Amniotic epithelial cell (primary cell): ENCODE measurements around the gene USP40.
"Not testable (repeated sequence)": the region's sequence is repeated elsewhere in the genome, so short reads cannot be mapped to it uniquely, and the experiment has no call there.

Experiments
- DNase-seq: peaks from one replicate; pipeline ENCODE4 v3.0.0-alpha.2; 2010; ENCODE audit warnings: low read depth

Gene USP40

GRCh38 chr2:233566141-233566956, at the start of gene USP40:
Gene USP40 (minus strand): TSS chr2:233566782. CDS start chr2:233565554, 1,228 bp downstream.
- DNase-seq, result peak; percentile 91

DNA sequence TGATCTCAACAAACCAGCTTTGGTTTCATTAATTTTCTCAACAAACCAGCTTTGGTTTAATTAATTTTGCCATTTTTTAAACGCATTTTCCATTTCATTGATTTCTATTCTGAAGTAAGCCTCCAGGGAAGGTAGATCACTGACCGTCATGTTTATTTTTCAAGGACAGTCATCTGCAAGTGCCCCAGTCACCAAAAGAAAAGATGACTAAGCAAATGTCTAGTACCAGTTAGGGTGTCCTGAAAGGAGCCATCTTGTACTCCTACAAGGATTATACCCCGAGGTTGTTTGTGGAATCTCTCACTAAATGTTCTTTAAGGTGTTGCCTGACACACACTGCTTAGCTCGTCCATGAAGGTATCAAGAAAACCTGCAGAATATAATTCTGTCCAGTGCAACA, 44.7 kb upstream of the USP40 start:
- no peak for DNase-seq

- DNase-seq, result no peak
Measured at GRCh38 chr2:233605680-233606079, 39.1 kb upstream of the USP40 start.

DNA sequence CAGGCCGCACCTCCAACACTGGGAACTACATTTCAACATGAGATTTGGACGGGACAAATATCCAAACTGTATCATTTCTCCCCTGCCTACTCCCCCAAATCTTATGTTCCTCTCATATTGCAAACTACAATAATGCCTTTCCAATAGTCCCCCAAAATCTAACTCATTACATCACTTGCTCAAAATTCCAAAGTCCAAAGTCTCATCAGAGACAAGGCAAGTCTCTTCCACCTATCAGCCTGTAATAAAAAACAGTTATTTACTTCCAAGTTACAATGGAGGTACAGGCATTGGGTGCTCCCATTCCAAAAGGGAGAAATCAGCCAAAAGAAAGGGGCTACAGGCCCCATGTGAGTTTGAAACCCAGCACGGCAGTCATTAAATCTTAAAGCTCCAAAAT, 38.2 kb upstream of the USP40 start:
- DNase-seq, result no peak

GRCh38 chr2:233603520-233603919, 36.9 kb upstream of the USP40 start:
- DNase-seq, result no peak

DNA sequence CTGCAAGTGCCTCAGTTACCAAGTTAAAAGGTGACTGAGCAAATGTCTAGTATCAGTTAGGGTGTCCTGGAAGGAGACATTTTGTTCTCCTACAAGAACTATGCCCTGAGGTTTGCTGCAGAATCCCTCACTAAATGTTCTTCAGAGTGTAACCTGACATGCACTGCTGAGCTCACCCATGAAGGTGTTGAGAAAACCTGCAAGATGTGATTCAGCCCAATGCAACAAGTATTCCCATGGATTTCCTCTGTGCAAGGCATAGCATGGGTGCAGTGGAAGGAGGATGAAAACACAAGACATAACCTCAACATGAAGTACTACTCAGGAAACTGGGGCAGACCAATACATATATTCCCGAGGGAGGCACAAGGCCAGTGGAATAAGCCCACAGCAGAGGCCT, 35.5 kb upstream of the USP40 start:
- DNase-seq, result no peak

DNA sequence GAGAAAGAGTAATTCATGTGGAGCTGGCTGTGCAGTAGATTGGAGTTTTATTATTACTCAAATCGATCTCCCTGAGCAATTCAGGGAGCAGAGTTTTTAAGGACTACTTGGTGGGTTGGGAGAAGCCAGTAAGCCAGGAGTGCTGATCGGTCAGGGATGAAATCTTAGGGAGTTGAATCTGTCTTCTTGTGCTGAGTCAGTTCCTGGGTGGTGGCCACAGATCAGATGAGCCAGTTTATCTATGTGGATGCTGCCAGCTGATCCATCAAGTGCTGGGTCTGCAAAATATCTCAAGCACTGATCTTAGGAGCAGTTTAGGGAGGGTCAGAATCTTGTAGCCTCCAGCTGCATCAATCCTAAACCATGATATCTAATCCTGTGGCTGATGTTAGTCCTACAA, 33.8 kb upstream of the USP40 start:
- DNase-seq, result peak; percentile 15

DNA sequence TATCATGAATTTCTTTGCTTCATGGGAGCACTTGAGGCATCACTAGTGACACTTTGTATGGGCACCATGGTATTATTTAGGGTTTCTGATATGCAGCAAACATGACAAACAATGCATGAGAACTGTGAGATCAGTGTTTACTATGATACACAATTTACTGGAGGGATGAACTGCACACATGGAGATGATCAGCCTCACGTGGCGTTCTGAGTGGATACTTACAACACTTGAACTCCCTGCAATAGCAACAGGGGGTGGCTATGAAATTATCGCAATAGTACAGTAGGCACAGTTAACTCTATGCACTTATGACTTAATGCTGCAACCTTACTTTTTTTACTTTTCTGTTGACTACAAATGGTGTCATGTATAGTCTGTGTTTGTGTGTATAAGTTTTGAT, 32.4 kb upstream of the USP40 start:
- no peak for DNase-seq

DNA sequence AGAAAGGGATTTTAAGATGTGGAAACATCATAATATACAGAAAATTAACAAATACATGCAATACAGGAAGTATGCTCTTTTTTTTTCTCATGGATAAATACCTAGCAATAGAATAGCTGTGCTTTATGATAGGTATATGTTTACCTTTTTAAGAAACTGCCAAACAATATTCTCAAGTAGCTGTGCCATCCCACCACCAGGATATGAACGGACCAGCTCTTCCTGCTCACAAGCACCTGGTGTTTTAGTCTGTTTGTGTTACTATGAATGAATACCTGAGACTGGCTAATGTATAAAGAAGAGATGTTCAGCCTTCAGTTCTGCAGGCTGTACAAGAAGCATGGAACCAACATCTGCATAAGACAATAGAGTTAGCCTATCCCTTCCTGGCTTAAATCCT, 30.9 kb upstream of the USP40 start:
- DNase-seq, result no peak

GRCh38 chr2:233593201-233593600, 26.6 kb upstream of the USP40 start:
- DNase-seq, result no peak

DNA sequence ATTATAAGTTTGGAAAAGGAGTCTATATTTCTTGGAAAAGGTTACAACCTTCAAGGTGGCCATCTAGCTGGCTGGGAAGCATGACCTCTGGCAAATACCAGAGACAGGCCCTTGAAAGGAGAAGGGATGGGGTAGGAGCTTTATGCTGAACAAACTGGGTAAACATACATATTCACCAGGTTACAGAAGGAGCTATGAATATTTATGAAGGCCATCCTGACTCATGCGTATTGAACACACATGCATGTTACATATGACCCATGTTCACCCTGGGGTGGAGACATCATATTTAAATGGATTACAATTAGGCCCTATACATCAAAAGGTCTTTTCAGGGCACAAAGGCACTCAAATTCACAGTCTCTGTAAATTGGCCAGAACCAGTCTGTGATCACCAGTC, 26.1 kb upstream of the USP40 start:
- DNase-seq, result not testable (repeated sequence)

DNA sequence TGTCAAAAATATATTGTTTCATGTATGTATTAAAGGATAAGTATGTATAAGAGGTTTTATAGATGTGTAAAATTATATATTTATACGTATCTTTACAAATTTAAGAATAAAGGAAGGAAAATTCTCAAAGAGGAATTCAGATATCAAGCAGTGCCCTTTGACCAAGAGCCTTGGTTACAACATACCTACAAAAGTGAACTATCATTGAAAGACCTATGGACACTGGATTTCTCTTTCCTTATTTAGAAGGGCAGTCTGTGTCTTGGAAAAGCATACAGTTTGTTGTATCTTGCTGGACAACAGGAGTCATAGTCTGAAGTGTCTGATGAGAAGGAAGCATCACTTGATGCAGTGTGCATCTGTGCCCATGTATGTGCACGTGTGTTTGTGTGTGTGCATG, 21.8 kb upstream of the USP40 start:
- no peak for DNase-seq

GRCh38 chr2:233584210-233584609, 17.6 kb upstream of the USP40 start:
- no peak for DNase-seq

GRCh38 chr2:233583217-233583965, 16.8 kb upstream of the USP40 start:
- not testable (repeated sequence) for DNase-seq

GRCh38 chr2:233577341-233577740, 10.8 kb upstream of the USP40 start:
- DNase-seq, result not testable (repeated sequence)

GRCh38 chr2:233572468-233572867, 5.9 kb upstream of the USP40 start:
- no peak for DNase-seq

DNA sequence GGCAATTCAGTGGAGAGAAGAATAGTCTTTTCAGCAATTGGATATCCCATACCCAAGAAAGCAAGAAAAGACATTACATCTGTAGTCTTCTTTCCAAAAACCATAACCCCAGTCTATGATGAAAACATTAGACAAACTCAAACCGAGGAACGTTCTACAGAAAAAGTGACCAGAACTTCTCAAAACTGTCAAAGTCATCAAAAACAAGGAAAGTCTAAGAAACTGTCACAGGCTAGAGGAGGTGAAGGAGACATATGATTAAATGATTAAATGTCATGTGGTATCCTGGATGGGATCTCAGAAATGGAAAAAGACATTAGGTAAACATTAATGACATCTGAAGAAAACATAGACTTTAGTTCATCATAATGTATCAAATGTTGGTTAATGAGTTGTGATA, 4.9 kb upstream of the USP40 start:
- DNase-seq, result no peak

GRCh38 chr2:233571001-233571400, 4.4 kb upstream of the USP40 start:
- no peak for DNase-seq

- no peak for DNase-seq
Measured at GRCh38 chr2:233565685-233566140, 869 bp downstream of the USP40 start.

GRCh38 chr2:233563663-233564430, 2.7 kb downstream of the USP40 start:
- peak; percentile 77 for DNase-seq

- DNase-seq, result peak; percentile 89
Measured at GRCh38 chr2:233556881-233557736, 9.5 kb downstream of the USP40 start.

- peak; percentile 33 for DNase-seq
Measured at GRCh38 chr2:233553366-233553765, 13.2 kb downstream of the USP40 start.
